IMR-90 (cell line): Measurements from ENCODE around the gene GHR. TPM values are rescaled to one million over a fixed set of nuclear protein-coding genes. Genes with fewer than 3 reads are reported as not detected.

Experiments
- ATAC-seq: fragments of 200-7000 bp; cut with Tn5 transposase; 2 replicates; pipeline ENCODE4 v1.9.1; 2020; ENCODE audit warnings: low read depth, mild to moderate bottlenecking, moderate library complexity
- BruUV-seq: library from RNA; stranded (reverse); fragments of 400-500 nt; replicated peaks from 2 replicates; lab custom pipeline; 2021; lab: Mats Ljungman, UMichigan
- CTCF ChIA-PET: fragments of 300-600 bp; formaldehyde crosslinking; extraction: SDS; loops from one replicate; lab custom pipeline; 2021; ENCODE audit warnings: antibody characterized with exemption; lab: Yijun Ruan, JAX
- POLR2A ChIA-PET: fragments of 300-600 bp; sonication (Branson Sonifier 250); formaldehyde crosslinking; loops from one replicate; lab custom pipeline; 2022; ENCODE audit warnings: antibody characterized with exemption; ENCODE audit not compliant: unreplicated experiment; lab: Charles Lee
- DNase-seq: peaks from one replicate; pipeline ENCODE4 v3.0.0; 2013
- H2AFZ ChIP-seq: replicated peaks from 2 replicates; pipeline ENCODE3; 2013; ENCODE audit warnings: low read length, mild to moderate bottlenecking; ENCODE audit not compliant: poor library complexity
- H2AK5ac ChIP-seq: 2 replicates; pipeline ENCODE4 v1.6.1; 2013; ENCODE audit warnings: low read depth, low read length, inconsistent platforms
- H2AK9ac ChIP-seq: replicated peaks from 2 replicates; pipeline ENCODE3; 2013; ENCODE audit warnings: mild to moderate bottlenecking, low read depth, low read length, moderate library complexity; ENCODE audit not compliant: poor library complexity
- H2BK120ac ChIP-seq: 2 replicates; pipeline ENCODE4 v1.6.1; 2013; ENCODE audit warnings: low read depth, low read length, inconsistent platforms
- H2BK15ac ChIP-seq: 3 replicates; pipeline ENCODE4 v1.6.1; 2013; ENCODE audit warnings: low read depth, low read length, inconsistent platforms
- H2BK20ac ChIP-seq: 2 replicates; pipeline ENCODE4 v1.6.1; 2013; ENCODE audit warnings: low read depth, mild to moderate bottlenecking, inconsistent platforms, low read length, moderate library complexity
- H2BK5ac ChIP-seq: 2 replicates; pipeline ENCODE4 v1.6.1; 2013; ENCODE audit warnings: mild to moderate bottlenecking, low read depth, low read length, inconsistent platforms; ENCODE audit not compliant: poor library complexity, severe bottlenecking
- H3K14ac ChIP-seq: replicated peaks from 2 replicates; pipeline ENCODE4 v1.6.1; 2013; ENCODE audit warnings: low read depth, low read length, inconsistent platforms
- H3K18ac ChIP-seq: 2 replicates; pipeline ENCODE4 v1.6.1; 2013; ENCODE audit warnings: low read depth, low read length, control low read depth
- H3K23ac ChIP-seq: 2 replicates; pipeline ENCODE4 v1.6.1; 2013; ENCODE audit warnings: low read depth, low read length, inconsistent platforms
- H3K27ac ChIP-seq: 2 replicates; pipeline ENCODE4 v1.5.1; 2013; ENCODE audit warnings: mild to moderate bottlenecking, control low read depth, low read length; ENCODE audit not compliant: insufficient read depth
- H3K27me3 ChIP-seq: 2 replicates; pipeline ENCODE4 v1.6.1; 2013; ENCODE audit warnings: low read length; ENCODE audit not compliant: control insufficient read depth, insufficient read depth
- H3K36me3 ChIP-seq: 2 replicates; pipeline ENCODE4 v1.6.1; 2013; ENCODE audit warnings: low read length, mixed read lengths; ENCODE audit not compliant: control insufficient read depth, insufficient read depth
- H3K4ac ChIP-seq: 2 replicates; pipeline ENCODE4 v1.6.1; 2013; ENCODE audit warnings: low read depth, low read length, inconsistent platforms
- H3K4me1 ChIP-seq: 2 replicates; pipeline ENCODE4 v1.6.1; 2013; ENCODE audit warnings: low read length, mixed read lengths; ENCODE audit not compliant: control insufficient read depth, insufficient read depth
- H3K4me2 ChIP-seq: 2 replicates; pipeline ENCODE4 v1.6.1; 2013; ENCODE audit warnings: low read depth, mild to moderate bottlenecking, control low read depth, low read length, moderate library complexity
- H3K4me3 ChIP-seq: 2 replicates; pipeline ENCODE4 v1.5.1; 2013; ENCODE audit warnings: low read depth, mild to moderate bottlenecking, control low read depth, low read length, moderate library complexity; ENCODE audit not compliant: insufficient read depth
- H3K56ac ChIP-seq: 2 replicates; pipeline ENCODE4 v1.6.1; 2013; ENCODE audit warnings: low read length, inconsistent platforms; ENCODE audit not compliant: insufficient read depth; ENCODE audit errors: extremely low read depth
- H3K79me1 ChIP-seq, 2 experiments: 2 replicates each; pipeline ENCODE4 v1.6.1; 2013; ENCODE audit warnings: low read length in 2 of 2, inconsistent platforms in 1 of 2, low read depth in 1 of 2
- H3K9ac ChIP-seq: 2 replicates; pipeline ENCODE4 v1.6.1; 2013; ENCODE audit warnings: low read depth, low read length, control low read depth
- H3K9me1 ChIP-seq: 2 replicates; pipeline ENCODE4 v1.6.1; 2013; ENCODE audit warnings: low read length, inconsistent platforms; ENCODE audit not compliant: insufficient read depth
- H3K9me3 ChIP-seq: 2 replicates; pipeline ENCODE4 v1.6.1; 2013; ENCODE audit warnings: low read length; ENCODE audit not compliant: control insufficient read depth, insufficient read depth
- H4K20me1 ChIP-seq: 2 replicates; pipeline ENCODE4 v1.6.1; 2013; ENCODE audit warnings: low read length, inconsistent platforms; ENCODE audit not compliant: insufficient read depth
- H4K5ac ChIP-seq: 2 replicates; pipeline ENCODE4 v1.6.1; 2013; ENCODE audit warnings: mild to moderate bottlenecking, low read depth, low read length, control low read depth
- H4K8ac ChIP-seq, 2 experiments: 2 replicates each; pipeline ENCODE4 v1.6.1; 2013; ENCODE audit warnings: low read depth in 2 of 2, low read length in 2 of 2, control low read depth in 1 of 2, inconsistent platforms in 1 of 2
- H4K91ac ChIP-seq: 2 replicates; pipeline ENCODE4 v1.6.1; 2013; ENCODE audit warnings: low read depth, low read length, inconsistent platforms; ENCODE audit not compliant: insufficient read depth
- BHLHE40 ChIP-seq: fragments of 150-350 bp; IDR thresholded peaks from 2 replicates; pipeline ENCODE4 v1.6.1; 2016; ENCODE audit warnings: mild to moderate bottlenecking, low read depth, low read length
- CHD1 ChIP-seq: IDR thresholded peaks from 2 replicates; pipeline ENCODE4 v1.6.1; 2012; ENCODE audit warnings: low read depth, low read length, improper control_type of control experiment
- FOS ChIP-seq: fragments of 150-350 bp; IDR thresholded peaks from 2 replicates; pipeline ENCODE4 v1.6.1; 2016; ENCODE audit warnings: low read depth, low read length
- MAFK ChIP-seq: IDR thresholded peaks from 2 replicates; pipeline ENCODE4 v1.6.1; 2012; ENCODE audit warnings: low read depth, low read length, improper control_type of control experiment
- MXI1 ChIP-seq: IDR thresholded peaks from 2 replicates; pipeline ENCODE4 v1.6.1; 2012; ENCODE audit warnings: low read depth, mild to moderate bottlenecking, low read length, moderate library complexity, borderline replicate concordance
- POLR2A ChIP-seq: IDR thresholded peaks from 2 replicates; pipeline ENCODE4 v1.6.1; 2012; ENCODE audit warnings: mild to moderate bottlenecking, low read depth, low read length
- RAD21 ChIP-seq: IDR thresholded peaks from 2 replicates; pipeline ENCODE4 v1.6.1; 2012; ENCODE audit warnings: low read length, improper control_type of control experiment
- RCOR1 ChIP-seq: IDR thresholded peaks from 2 replicates; pipeline ENCODE4 v1.6.1; 2012; ENCODE audit warnings: mild to moderate bottlenecking, low read length, improper control_type of control experiment; ENCODE audit not compliant: insufficient replicate concordance
- RFX5 ChIP-seq: IDR thresholded peaks from 2 replicates; pipeline ENCODE4 v1.8.0; 2012; ENCODE audit warnings: low read depth, mild to moderate bottlenecking, low read length, moderate library complexity
- WGBS, 2 experiments: methylation state at CpG; one replicate each; pipeline versions ENCODE4 v1.1.5 to v1.1.7; 2013; ENCODE audit warnings: missing lambda C conversion rate in 2 of 2; ENCODE audit not compliant: insufficient read length in 1 of 2; ENCODE audit errors: extremely low coverage in 2 of 2; 5-methylcytosine and 5-hydroxymethylcytosine counted together
- dilution Hi-C: fragments of 300-500 bp; cut with HindIII; formaldehyde crosslinking; loops from one replicate; pipeline ENCODE4 v1.14.3; 2018; ENCODE audit warnings: low sequenced_read_pairs; ENCODE audit not compliant: unreplicated experiment
- in situ Hi-C: fragments of 300-500 bp; cut with MboI; formaldehyde crosslinking; loops from 3 replicates; pipeline ENCODE4 v1.14.3; 2019; ENCODE audit warnings: low sequenced_read_pairs, inconsistent platforms, mixed read lengths
- intact Hi-C: fragments of 100-400 bp; cut with micrococcal nuclease; formaldehyde crosslinking; loops from 2 replicates; pipeline ENCODE4 v1.10.0; 2022
- polyA plus RNA-seq, 3 experiments: library from polyadenylated mRNA; depleted of rRNA; stranded (reverse); fragments of >200 nt; gene quantifications; 2 replicates each; pipeline ENCODE4 v1.2.3, GENCODE V29; 2012; ENCODE audit warnings: low replicate concordance in 1 of 3
- total RNA-seq: library from RNA; depleted of rRNA; stranded (reverse); fragments of >200 nt; gene quantifications from 2 replicates; pipeline ENCODE4 v1.2.3, GENCODE V29; 2012
- TF ChIP-seq, protein P1 (sequence below): fragments of 150-350 bp; IDR thresholded peaks from 2 replicates; pipeline ENCODE4 v1.6.1; 2016; ENCODE audit warnings: low read depth, mild to moderate bottlenecking, low read length, moderate library complexity, borderline replicate concordance
- TF ChIP-seq, protein P2 (sequence below): conservative IDR thresholded peaks from 2 replicates; pipeline ENCODE4 v1.5.1; 2012; ENCODE audit warnings: mild to moderate bottlenecking, low read depth, low read length, improper control_type of control experiment

GHR gene
- total and polyA plus RNA-seq, 2 of the 4 experiments (the other 2 are of a cell fraction) = 0.36 to 1.1 TPM

DNA sequence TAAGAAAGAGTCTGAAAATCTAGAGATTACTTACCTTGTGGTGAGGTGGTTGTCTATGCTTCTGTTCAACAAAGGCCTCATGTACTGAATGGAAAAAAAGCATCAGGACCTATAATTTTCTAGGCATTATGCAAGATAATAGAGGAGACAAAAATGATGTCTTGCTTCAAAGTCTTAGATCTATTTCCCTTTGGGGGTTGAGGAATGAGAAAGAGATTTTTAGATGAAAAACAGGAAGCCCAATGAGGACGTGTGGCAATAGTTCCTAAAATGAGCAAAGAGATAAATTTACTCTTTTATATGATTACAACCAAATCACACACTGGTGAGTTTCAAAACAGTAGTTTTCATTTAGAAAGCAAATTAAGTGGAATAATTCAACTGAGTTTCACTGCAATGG, 99.5 kb downstream of the GHR start:
- WGBS, 2 experiments = no CpG with 5 or more reads among the region's 1 CpG
- ATAC-seq (no peak), DNase-seq (no peak)
- Histone ChIP-seq H3K27me3 (no peaks in the 10 kb centered on the region), H4K5ac (no peak overlapping the region), H3K79me1 (no peaks in the 10 kb centered on the region), H3K4ac (no peak overlapping the region), H3K36me3 (no peaks in the 10 kb centered on the region), H3K56ac (no peak overlapping the region), H2AFZ (no peak overlapping the region), H2BK20ac (no peak overlapping the region), H3K9ac (no peak overlapping the region), H3K4me3 (no peak overlapping the region), H3K4me2 (no peak overlapping the region), H2AK9ac (no peak overlapping the region), H3K4me1 (no peaks in the 10 kb centered on the region), H3K27ac (no peak overlapping the region), H4K91ac (no peak overlapping the region), H2BK15ac (no peak overlapping the region), H3K9me1 (no peaks in the 10 kb centered on the region), H3K9me3 (no peaks in the 10 kb centered on the region), H3K18ac (no peak overlapping the region), H4K20me1 (no peaks in the 10 kb centered on the region), H4K8ac (no peak overlapping the region), H2AK5ac (no peak overlapping the region), H3K14ac (no peak overlapping the region), H2BK5ac (no peak overlapping the region), H3K23ac (no peak overlapping the region), H2BK120ac (no peak overlapping the region)
- dilution Hi-C loops = no loop called here
- BruUV-seq = no TSS peak
- in situ Hi-C loops = no loop called here
- POLR2A ChIA-PET = no interaction called here
- CTCF ChIA-PET = no interaction called here
- intact Hi-C loops = no loop called here
- TF ChIP-seq CHD1 = no peak
- TF ChIP-seq, protein P1, sequence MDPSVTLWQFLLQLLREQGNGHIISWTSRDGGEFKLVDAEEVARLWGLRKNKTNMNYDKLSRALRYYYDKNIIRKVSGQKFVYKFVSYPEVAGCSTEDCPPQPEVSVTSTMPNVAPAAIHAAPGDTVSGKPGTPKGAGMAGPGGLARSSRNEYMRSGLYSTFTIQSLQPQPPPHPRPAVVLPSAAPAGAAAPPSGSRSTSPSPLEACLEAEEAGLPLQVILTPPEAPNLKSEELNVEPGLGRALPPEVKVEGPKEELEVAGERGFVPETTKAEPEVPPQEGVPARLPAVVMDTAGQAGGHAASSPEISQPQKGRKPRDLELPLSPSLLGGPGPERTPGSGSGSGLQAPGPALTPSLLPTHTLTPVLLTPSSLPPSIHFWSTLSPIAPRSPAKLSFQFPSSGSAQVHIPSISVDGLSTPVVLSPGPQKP = no peak
- TF ChIP-seq MXI1 = no peak
- no peak for TF ChIP-seq RCOR1
- no peak for TF ChIP-seq BHLHE40
- TF ChIP-seq RAD21 = no peak
- TF ChIP-seq FOS = no peak
- TF ChIP-seq, protein P2, sequence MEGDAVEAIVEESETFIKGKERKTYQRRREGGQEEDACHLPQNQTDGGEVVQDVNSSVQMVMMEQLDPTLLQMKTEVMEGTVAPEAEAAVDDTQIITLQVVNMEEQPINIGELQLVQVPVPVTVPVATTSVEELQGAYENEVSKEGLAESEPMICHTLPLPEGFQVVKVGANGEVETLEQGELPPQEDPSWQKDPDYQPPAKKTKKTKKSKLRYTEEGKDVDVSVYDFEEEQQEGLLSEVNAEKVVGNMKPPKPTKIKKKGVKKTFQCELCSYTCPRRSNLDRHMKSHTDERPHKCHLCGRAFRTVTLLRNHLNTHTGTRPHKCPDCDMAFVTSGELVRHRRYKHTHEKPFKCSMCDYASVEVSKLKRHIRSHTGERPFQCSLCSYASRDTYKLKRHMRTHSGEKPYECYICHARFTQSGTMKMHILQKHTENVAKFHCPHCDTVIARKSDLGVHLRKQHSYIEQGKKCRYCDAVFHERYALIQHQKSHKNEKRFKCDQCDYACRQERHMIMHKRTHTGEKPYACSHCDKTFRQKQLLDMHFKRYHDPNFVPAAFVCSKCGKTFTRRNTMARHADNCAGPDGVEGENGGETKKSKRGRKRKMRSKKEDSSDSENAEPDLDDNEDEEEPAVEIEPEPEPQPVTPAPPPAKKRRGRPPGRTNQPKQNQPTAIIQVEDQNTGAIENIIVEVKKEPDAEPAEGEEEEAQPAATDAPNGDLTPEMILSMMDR = no peak
- TF ChIP-seq RFX5 = no peak
- no peak for TF ChIP-seq MAFK
- TF ChIP-seq POLR2A = no peak
